Measurements from ENCODE around the gene POLH. TPM values are rescaled to one million over a fixed set of nuclear protein-coding genes. Genes with fewer than 3 reads are reported as not detected.
"Not testable (repeated sequence)": the region's sequence is repeated elsewhere in the genome, so short reads cannot be mapped to it uniquely, and the experiment has no call there.

The POLH gene
- polyA plus RNA-seq, 1 of the 3 experiments (the other 2 are of a cell fraction) = 11.5 TPM

- ChIA-PET POLR2A (interaction anchor here (0.6 kb wide), 1 partner anchor 38 kb away, joined by 3 read pairs; no protein-coding TSS in a partner anchor), CTCF (interaction anchor here (1.8 kb wide), 1 partner anchor 15 kb away, joined by 4 read pairs; no protein-coding TSS in a partner anchor)
- H2AFZ ChIP-seq (ENCODE audit: low read depth); DNase-seq; H3K9me2 ChIP-seq; H3K27ac ChIP-seq (ENCODE audit: low read depth in 2 of 2, low read length in 1 of 2); H3K4me2 ChIP-seq; H3K4me3 ChIP-seq (ENCODE audit: low read depth in 2 of 2, low read length in 1 of 2); H3K9me3 ChIP-seq; H3K27me3 ChIP-seq (ENCODE audit: insufficient read depth); H3K9ac ChIP-seq; H4K20me1 ChIP-seq (ENCODE audit: insufficient read depth): not testable (repeated sequence)
- peaks cover 0 to 13% of the 10 kb centered on the region in 2 experiments for H3K36me3 ChIP-seq (replicated peaks in 1 of 2; ENCODE audit: control insufficient read depth in 1 of 2, insufficient read depth in 2 of 2, low read length in 1 of 2)
- peaks cover 33% of the 10 kb centered on the region for H3K79me2 ChIP-seq (ENCODE audit: insufficient read depth)
- peaks cover 13% of the 10 kb centered on the region for H3F3A ChIP-seq (replicated peaks; ENCODE audit: insufficient read depth)
- 80% methylated on average over 7 of the region's 7 CpGs for WGBS (ENCODE audit: low lambda C conversion rate)
- peaks cover 13 to 21% of the 10 kb centered on the region in 2 experiments; a peak in 3 of 4 replicates for H3K4me1 ChIP-seq (ENCODE audit: control insufficient read depth in 1 of 2, insufficient read depth in 2 of 2, low read depth in 1 of 2, low read length in 1 of 2)
Observed at GRCh38 chr6:43633002-43633401, 57.0 kb downstream of the POLH start.

- no peaks in the 10 kb centered on the region for H3K9me3 ChIP-seq
- H3K36me3 ChIP-seq (replicated peaks in 1 of 2; ENCODE audit: control insufficient read depth in 1 of 2, insufficient read depth in 2 of 2, low read length in 1 of 2) = peaks cover 9 to 28% of the 10 kb centered on the region in 2 experiments
- H3K4me2 ChIP-seq = no peak overlapping the region
- H3K27ac ChIP-seq (ENCODE audit: low read depth in 2 of 2, low read length in 1 of 2) = peak overlapping the region; percentile 52 to 83; a peak in 3 of 4 replicates
- ChIA-PET POLR2A (interaction anchor here (0.7 to 1.8 kb wide), 5 partner anchors 12 to 613 kb away, joined by 3 to 7 read pairs (median 4); no protein-coding TSS in a partner anchor), CTCF (interaction anchor here (1.9 kb wide), 1 partner anchor 26 kb away, joined by 6 read pairs; no protein-coding TSS in a partner anchor)
- TF ChIP-seq POLR2AphosphoS5 (IDR thresholded peaks at IDR 0.05; ENCODE audit: low read depth, low read length) (no peak), JUND (IDR thresholded peaks at IDR 0.05) (no peak), NFIC (IDR thresholded peaks at IDR 0.05; ENCODE audit: borderline replicate concordance) (no peak)
- TF ChIP-seq, protein P1, sequence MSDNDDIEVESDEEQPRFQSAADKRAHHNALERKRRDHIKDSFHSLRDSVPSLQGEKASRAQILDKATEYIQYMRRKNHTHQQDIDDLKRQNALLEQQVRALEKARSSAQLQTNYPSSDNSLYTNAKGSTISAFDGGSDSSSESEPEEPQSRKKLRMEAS (IDR thresholded peaks at IDR 0.05; ENCODE audit: low read depth) = no peak
- TF ChIP-seq, protein P2, sequence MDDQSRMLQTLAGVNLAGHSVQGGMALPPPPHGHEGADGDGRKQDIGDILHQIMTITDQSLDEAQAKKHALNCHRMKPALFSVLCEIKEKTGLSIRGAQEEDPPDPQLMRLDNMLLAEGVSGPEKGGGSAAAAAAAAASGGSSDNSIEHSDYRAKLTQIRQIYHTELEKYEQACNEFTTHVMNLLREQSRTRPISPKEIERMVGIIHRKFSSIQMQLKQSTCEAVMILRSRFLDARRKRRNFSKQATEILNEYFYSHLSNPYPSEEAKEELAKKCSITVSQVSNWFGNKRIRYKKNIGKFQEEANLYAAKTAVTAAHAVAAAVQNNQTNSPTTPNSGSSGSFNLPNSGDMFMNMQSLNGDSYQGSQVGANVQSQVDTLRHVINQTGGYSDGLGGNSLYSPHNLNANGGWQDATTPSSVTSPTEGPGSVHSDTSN (IDR thresholded peaks at IDR 0.05) = no peak
- H3K4me1 ChIP-seq (ENCODE audit: control insufficient read depth in 1 of 2, insufficient read depth in 2 of 2, low read depth in 1 of 2, low read length in 1 of 2) = peaks cover 16 to 22% of the 10 kb centered on the region in 2 experiments; a peak in 3 of 4 replicates
- peaks cover 18% of the 10 kb centered on the region for H3F3A ChIP-seq (replicated peaks; ENCODE audit: insufficient read depth)
- no peak overlapping the region for H3K4me3 ChIP-seq (ENCODE audit: low read depth in 2 of 2, low read length in 1 of 2)
- no peak overlapping the region for H3K9ac ChIP-seq
- no peak for DNase-seq
- H3K27me3 ChIP-seq (ENCODE audit: insufficient read depth) = no peaks in the 10 kb centered on the region
- WGBS (ENCODE audit: low lambda C conversion rate) = 83% methylated on average over 9 of the region's 9 CpGs
- 0 out of 2 replicates have a peak, but pooled peaks cover 6% of the 10 kb centered on the region for H4K20me1 ChIP-seq (ENCODE audit: insufficient read depth)
- peak overlapping the region; percentile 92 for H2AFZ ChIP-seq (ENCODE audit: low read depth)
- peaks cover 42% of the 10 kb centered on the region for H3K79me2 ChIP-seq (ENCODE audit: insufficient read depth)
- no peaks in the 10 kb centered on the region for H3K9me2 ChIP-seq
Observed at GRCh38 chr6:43634702-43635303, 58.8 kb downstream of the POLH start.

- peaks cover 24 to 26% of the 10 kb centered on the region in 2 experiments; a peak in 3 of 4 replicates for H3K4me1 ChIP-seq (ENCODE audit: control insufficient read depth in 1 of 2, insufficient read depth in 2 of 2, low read depth in 1 of 2, low read length in 1 of 2)
- 0 out of 2 replicates have a peak, but pooled peaks cover 6% of the 10 kb centered on the region for H4K20me1 ChIP-seq (ENCODE audit: insufficient read depth)
- WGBS (ENCODE audit: low lambda C conversion rate) = 15% methylated on average over 38 of the region's 48 CpGs
- no peaks in the 10 kb centered on the region for H3K9me3 ChIP-seq
- peaks cover 51% of the 10 kb centered on the region for H3K79me2 ChIP-seq (ENCODE audit: insufficient read depth)
- H3K9ac ChIP-seq = peak within 1 kb of the TSS; percentile 83
- H3K9me2 ChIP-seq = no peaks in the 10 kb centered on the region
- peaks cover 17 to 34% of the 10 kb centered on the region in 2 experiments for H3K36me3 ChIP-seq (replicated peaks in 1 of 2; ENCODE audit: control insufficient read depth in 1 of 2, insufficient read depth in 2 of 2, low read length in 1 of 2)
- POLR2A ChIA-PET = interaction anchor here (0.7 to 1.8 kb wide), 6 partner anchors 9 to 612 kb away, joined by 3 to 7 read pairs (median 4); partner anchors contain the start of gene RSPH9
- DNase-seq = peak; percentile 86
- peak within 1 kb of the TSS; percentile 92 for H2AFZ ChIP-seq (ENCODE audit: low read depth)
- peak within 1 kb of the TSS; percentile 52 to 83; a peak in 3 of 4 replicates for H3K27ac ChIP-seq (ENCODE audit: low read depth in 2 of 2, low read length in 1 of 2)
- H3K4me3 ChIP-seq (ENCODE audit: low read depth in 2 of 2, low read length in 1 of 2) = peak within 1 kb of the TSS; percentile 70 to 79
- H3K27me3 ChIP-seq (ENCODE audit: insufficient read depth) = no peaks in the 10 kb centered on the region
- peaks cover 10% of the 10 kb centered on the region for H3F3A ChIP-seq (replicated peaks; ENCODE audit: insufficient read depth)
- CTCF ChIA-PET = interaction anchor here (1.5 to 1.9 kb wide), 3 partner anchors 13 to 32 kb away, joined by 5 to 11 read pairs (median 6); no protein-coding TSS in a partner anchor
- H3K4me2 ChIP-seq = peak within 1 kb of the TSS; percentile 87
- TF ChIP-seq POLR2AphosphoS5 (IDR thresholded peaks at IDR 0.05; ENCODE audit: low read depth, low read length) (peak; percentile 98), MEF2A (IDR thresholded peaks at IDR 0.05; ENCODE audit: borderline replicate concordance, low read depth) (no peak), FOXJ3 (CRISPR knock-in tag; IDR thresholded peaks at IDR 0.05) (no peak), GATA2 (CRISPR knock-in tag; IDR thresholded peaks at IDR 0.05) (no peak), NRF1 (IDR thresholded peaks at IDR 0.05; ENCODE audit: low read depth, low read length) (no peak)
- TF ChIP-seq, protein P3, sequence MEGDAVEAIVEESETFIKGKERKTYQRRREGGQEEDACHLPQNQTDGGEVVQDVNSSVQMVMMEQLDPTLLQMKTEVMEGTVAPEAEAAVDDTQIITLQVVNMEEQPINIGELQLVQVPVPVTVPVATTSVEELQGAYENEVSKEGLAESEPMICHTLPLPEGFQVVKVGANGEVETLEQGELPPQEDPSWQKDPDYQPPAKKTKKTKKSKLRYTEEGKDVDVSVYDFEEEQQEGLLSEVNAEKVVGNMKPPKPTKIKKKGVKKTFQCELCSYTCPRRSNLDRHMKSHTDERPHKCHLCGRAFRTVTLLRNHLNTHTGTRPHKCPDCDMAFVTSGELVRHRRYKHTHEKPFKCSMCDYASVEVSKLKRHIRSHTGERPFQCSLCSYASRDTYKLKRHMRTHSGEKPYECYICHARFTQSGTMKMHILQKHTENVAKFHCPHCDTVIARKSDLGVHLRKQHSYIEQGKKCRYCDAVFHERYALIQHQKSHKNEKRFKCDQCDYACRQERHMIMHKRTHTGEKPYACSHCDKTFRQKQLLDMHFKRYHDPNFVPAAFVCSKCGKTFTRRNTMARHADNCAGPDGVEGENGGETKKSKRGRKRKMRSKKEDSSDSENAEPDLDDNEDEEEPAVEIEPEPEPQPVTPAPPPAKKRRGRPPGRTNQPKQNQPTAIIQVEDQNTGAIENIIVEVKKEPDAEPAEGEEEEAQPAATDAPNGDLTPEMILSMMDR (IDR thresholded peaks at IDR 0.05) = no peak
- TF ChIP-seq, protein P2 (IDR thresholded peaks at IDR 0.05) = 0 out of 2 replicates have a peak, but pooled peaks have one; percentile 8
Observed at GRCh38 chr6:43635387-43636307, 59.7 kb downstream of the POLH start, which contains the start of gene MAD2L1BP. TSS of gene MAD2L1BP (plus strand) at chr6:43635840. CDS start at chr6:43635876, 36 bp downstream.

Data from SK-N-SH (cell line).